GM12878 (cell line): ENCODE measurements around the gene HYAL1. TPM values are rescaled to one million over a fixed set of nuclear protein-coding genes. Genes with fewer than 3 reads are reported as not detected.

Experiments
- BMI1 ChIP-seq: fragments of 450-650 bp; IDR thresholded peaks from 2 replicates; pipeline ENCODE4 v1.6.1; 2016; ENCODE audit warnings: mild to moderate bottlenecking, moderate library complexity, borderline replicate concordance
- EGR1 ChIP-seq, 2 experiments: IDR thresholded peaks; 1 replicate in 1 of 2; 2 replicates in 1 of 2; pipeline ENCODE4 v1.6.1; 2011 to 2012; ENCODE audit warnings: low read depth in 2 of 2, low read length in 2 of 2, borderline replicate concordance in 1 of 2, mild to moderate bottlenecking in 1 of 2, moderate library complexity in 1 of 2
- ETV6 ChIP-seq, 2 experiments: fragments of 450-650 bp in 1 of 2; IDR thresholded peaks in 1 of 2; conservative IDR thresholded peaks in 1 of 2; 2 replicates each; pipeline ENCODE4 v1.6.1; 2014; ENCODE audit warnings: antibody characterized with exemption in 1 of 2, borderline replicate concordance in 1 of 2, low read depth in 1 of 2, mild to moderate bottlenecking in 1 of 2, moderate library complexity in 1 of 2
- HDGF ChIP-seq: fragments of 450-650 bp; IDR thresholded peaks from 2 replicates; pipeline ENCODE4 v1.6.1; 2016; ENCODE audit warnings: antibody characterized with exemption
- MYC ChIP-seq: IDR thresholded peaks from 2 replicates; pipeline ENCODE4 v1.6.1; 2011; ENCODE audit warnings: mild to moderate bottlenecking, low read length, moderate library complexity, inconsistent platforms; ENCODE audit not compliant: insufficient read depth, insufficient replicate concordance, insufficient read length, severe bottlenecking
- POLR2A ChIP-seq: IDR thresholded peaks from 2 replicates; pipeline ENCODE4 v1.6.1; 2011; ENCODE audit warnings: low read depth, mild to moderate bottlenecking, low read length
- RUNX3 ChIP-seq: IDR thresholded peaks from 2 replicates; pipeline ENCODE4 v1.6.1; 2012; ENCODE audit warnings: low read length, inconsistent platforms
- STAT1 ChIP-seq: fragments of 450-650 bp; conservative IDR thresholded peaks from 2 replicates; pipeline ENCODE4 v1.6.1; 2014; ENCODE audit warnings: antibody characterized with exemption, mild to moderate bottlenecking
- ZNF274 ChIP-seq: IDR thresholded peaks from one replicate; pipeline ENCODE4 v1.8.0; 2011; ENCODE audit not compliant: insufficient read length, insufficient read depth
- polyA plus RNA-seq, 11 experiments: library from polyadenylated mRNA; depleted of rRNA in 4 of 11; unstranded in 6 of 11; stranded (reverse) in 5 of 11; fragments of >200 nt; fragmentation: Nextera tagmentation in 4 of 11; fragmentation: Illumina TruSeq in 1 of 11; extraction: Ambion mirVana in 4 of 11; extraction: Trizol in 1 of 11; gene quantifications; 1 replicate in 1 of 11; 2 replicates in 10 of 11; pipeline versions ENCODE4 v1.2.1 to v1.2.3, GENCODE V29; 2011 to 2016; ENCODE audit warnings: inconsistent platforms in 2 of 11, missing spikeins in 2 of 11, low read depth in 1 of 11
- total RNA-seq, 4 experiments: library from RNA; depleted of rRNA in 3 of 4; stranded (reverse); fragments of >200 nt in 3 of 4; fragmentation: Illumina TruSeq in 1 of 4; extraction: Trizol in 1 of 4; gene quantifications; 2 replicates each; pipeline versions ENCODE4 v1.2.1 to v1.2.3, GENCODE V29; 2013 to 2021
- TF ChIP-seq, protein P1 (sequence below): fragments of 450-650 bp; IDR thresholded peaks from 2 replicates; pipeline ENCODE4 v1.6.1; 2014; ENCODE audit warnings: mild to moderate bottlenecking
- TF ChIP-seq, protein P2 (sequence below): fragments of 450-650 bp; IDR thresholded peaks from 2 replicates; pipeline ENCODE4 v1.6.1; 2017; ENCODE audit warnings: mild to moderate bottlenecking, moderate library complexity
- TF ChIP-seq, protein P3 (sequence below): IDR thresholded peaks from 2 replicates; pipeline ENCODE4 v1.6.1; 2012; ENCODE audit warnings: low read length, inconsistent platforms

HYAL1 gene
- total and polyA plus RNA-seq, 10 of the 15 experiments (the other 5 are each of a cell fraction or from before 2014, with no cell fraction given) = 0.04 to 0.55 (median 0.18) TPM; not detected in 2

DNA sequence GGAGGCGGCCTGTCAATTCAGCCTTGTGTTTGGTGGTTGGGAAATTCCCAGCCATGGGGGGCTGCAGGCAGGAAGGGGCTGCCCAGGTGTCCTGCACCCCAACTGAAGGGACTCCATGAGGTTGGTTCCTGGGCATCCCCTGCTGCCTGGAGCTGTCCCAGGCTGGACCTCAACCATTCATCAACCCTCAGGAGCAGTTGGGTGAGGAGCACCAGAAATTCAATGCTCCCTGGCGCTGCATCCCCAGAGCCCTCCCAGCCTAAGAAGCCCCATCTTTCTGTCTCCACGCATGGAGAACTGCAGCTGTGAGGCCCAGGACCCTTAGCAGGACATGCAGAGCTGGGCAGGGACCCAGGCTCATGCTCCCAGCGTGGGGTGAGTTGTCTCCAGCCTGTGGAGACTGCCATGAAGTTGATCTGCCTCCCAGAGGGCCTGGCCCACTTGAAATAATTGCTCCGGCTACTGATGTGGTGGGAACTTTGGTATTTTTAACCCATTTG is 42.4 kb downstream of the HYAL1 start (continued):
- TF ChIP-seq, protein P1, sequence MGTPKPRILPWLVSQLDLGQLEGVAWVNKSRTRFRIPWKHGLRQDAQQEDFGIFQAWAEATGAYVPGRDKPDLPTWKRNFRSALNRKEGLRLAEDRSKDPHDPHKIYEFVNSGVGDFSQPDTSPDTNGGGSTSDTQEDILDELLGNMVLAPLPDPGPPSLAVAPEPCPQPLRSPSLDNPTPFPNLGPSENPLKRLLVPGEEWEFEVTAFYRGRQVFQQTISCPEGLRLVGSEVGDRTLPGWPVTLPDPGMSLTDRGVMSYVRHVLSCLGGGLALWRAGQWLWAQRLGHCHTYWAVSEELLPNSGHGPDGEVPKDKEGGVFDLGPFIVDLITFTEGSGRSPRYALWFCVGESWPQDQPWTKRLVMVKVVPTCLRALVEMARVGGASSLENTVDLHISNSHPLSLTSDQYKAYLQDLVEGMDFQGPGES = no peak
- TF ChIP-seq ETV6 (conservative IDR thresholded peaks at IDR 0.05 in 1 of 2, IDR thresholded peaks at IDR 0.05 in 1 of 2; ENCODE audit: borderline replicate concordance in 1 of 2, low read depth in 1 of 2) (no peak), ZNF274 (no peak), HDGF (no peak), RUNX3 (peak; percentile 55), EGR1 (IDR thresholded peaks at IDR 0.05; ENCODE audit: borderline replicate concordance in 1 of 2, low read depth in 2 of 2, low read length in 2 of 2) (no peak), MYC (no peak), BMI1 (no peak), STAT1 (no peak), POLR2A (no peak)
- TF ChIP-seq, protein P2, sequence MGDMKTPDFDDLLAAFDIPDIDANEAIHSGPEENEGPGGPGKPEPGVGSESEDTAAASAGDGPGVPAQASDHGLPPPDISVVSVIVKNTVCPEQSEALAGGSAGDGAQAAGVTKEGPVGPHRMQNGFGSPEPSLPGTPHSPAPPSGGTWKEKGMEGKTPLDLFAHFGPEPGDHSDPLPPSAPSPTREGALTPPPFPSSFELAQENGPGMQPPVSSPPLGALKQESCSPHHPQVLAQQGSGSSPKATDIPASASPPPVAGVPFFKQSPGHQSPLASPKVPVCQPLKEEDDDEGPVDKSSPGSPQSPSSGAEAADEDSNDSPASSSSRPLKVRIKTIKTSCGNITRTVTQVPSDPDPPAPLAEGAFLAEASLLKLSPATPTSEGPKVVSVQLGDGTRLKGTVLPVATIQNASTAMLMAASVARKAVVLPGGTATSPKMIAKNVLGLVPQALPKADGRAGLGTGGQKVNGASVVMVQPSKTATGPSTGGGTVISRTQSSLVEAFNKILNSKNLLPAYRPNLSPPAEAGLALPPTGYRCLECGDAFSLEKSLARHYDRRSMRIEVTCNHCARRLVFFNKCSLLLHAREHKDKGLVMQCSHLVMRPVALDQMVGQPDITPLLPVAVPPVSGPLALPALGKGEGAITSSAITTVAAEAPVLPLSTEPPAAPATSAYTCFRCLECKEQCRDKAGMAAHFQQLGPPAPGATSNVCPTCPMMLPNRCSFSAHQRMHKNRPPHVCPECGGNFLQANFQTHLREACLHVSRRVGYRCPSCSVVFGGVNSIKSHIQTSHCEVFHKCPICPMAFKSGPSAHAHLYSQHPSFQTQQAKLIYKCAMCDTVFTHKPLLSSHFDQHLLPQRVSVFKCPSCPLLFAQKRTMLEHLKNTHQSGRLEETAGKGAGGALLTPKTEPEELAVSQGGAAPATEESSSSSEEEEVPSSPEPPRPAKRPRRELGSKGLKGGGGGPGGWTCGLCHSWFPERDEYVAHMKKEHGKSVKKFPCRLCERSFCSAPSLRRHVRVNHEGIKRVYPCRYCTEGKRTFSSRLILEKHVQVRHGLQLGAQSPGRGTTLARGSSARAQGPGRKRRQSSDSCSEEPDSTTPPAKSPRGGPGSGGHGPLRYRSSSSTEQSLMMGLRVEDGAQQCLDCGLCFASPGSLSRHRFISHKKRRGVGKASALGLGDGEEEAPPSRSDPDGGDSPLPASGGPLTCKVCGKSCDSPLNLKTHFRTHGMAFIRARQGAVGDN = no peak
- TF ChIP-seq, protein P3, sequence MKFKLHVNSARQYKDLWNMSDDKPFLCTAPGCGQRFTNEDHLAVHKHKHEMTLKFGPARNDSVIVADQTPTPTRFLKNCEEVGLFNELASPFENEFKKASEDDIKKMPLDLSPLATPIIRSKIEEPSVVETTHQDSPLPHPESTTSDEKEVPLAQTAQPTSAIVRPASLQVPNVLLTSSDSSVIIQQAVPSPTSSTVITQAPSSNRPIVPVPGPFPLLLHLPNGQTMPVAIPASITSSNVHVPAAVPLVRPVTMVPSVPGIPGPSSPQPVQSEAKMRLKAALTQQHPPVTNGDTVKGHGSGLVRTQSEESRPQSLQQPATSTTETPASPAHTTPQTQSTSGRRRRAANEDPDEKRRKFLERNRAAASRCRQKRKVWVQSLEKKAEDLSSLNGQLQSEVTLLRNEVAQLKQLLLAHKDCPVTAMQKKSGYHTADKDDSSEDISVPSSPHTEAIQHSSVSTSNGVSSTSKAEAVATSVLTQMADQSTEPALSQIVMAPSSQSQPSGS = no peak
